ENCODE results near the gene NPY1R. TPM values are rescaled to one million over a fixed set of nuclear protein-coding genes. Genes with fewer than 3 reads are reported as not detected.

The NPY1R gene
- total RNA-seq, 1 donor from 2014 or later, result 4.6 TPM

DNA sequence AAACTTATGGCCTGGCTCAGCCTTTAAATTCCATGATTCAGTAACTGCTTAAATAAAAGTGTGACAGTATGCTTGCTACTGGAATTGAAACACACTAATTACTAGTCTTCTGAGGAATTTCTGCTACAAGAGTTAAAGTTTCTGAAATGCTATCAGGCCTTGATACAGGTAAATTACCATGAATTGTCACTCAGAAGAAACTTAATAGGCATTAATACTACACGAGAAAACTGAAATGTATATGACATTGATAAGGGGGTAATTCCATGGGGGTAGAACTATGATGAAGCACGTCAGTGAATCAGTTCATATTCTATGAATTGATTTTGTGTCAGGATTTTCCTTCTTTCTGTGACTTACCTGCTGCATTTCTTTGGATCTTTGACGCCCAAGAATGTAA lies 3.0 kb upstream of the NPY1R start:
- TF ChIP-seq CTCF (IDR thresholded peaks at IDR 0.05), result no peak
- Histone ChIP-seq H3K9me3 (no peaks in the 10 kb centered on the region), H3K27me3 (peaks cover 16% of the 10 kb centered on the region), H3K36me3 (no peaks in the 10 kb centered on the region), H3K4me1 (peaks cover 4% of the 10 kb centered on the region), H3K27ac (no peak overlapping the region), H3K4me3 (no peak overlapping the region)
- DNase-seq (no peak), ATAC-seq (no peak)
- intact Hi-C loops (cut with DNase I), result no loop called here

DNA sequence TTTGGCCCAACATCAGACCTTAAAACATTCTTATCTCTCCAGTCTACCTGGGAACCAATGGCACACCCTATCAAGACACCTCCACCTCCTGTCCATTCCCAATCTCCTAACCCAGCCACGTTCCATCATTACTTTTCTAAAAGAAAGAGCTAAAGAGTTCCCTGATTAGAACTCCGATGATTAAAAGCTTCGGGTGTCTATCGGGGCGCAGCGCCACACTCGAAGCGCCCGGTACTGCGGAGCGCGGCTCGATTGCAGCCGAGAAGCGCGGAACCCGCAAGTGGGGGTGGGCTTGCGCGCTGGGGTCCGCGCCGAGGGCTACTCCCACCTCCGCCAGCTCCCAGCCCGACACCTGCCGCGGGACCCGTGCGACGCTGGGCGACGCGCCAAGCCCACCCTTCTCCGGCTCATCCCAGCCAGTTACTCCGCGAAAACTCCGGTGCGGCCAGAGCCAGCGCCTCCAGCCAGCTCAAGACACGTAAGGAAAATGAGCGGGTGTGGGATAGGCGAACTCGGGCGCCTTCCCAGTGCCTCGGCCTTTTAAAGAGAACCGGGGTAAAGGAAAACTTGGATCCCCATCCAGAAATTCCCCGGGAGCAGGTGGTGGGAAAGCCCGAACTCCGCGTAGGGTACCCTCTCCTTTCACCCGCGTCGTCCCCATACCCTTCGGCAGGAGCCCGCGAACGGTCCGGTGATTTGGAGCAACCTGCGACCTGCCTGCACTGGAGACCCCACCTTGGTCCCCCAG lies 593 bp downstream of the NPY1R start:
- ATAC-seq, result peak; percentile 67
- Histone ChIP-seq H3K4me3 (peak overlapping the region; percentile 50), H3K27me3 (peaks cover 10% of the 10 kb centered on the region), H3K9me3 (no peaks in the 10 kb centered on the region), H3K27ac (no peak overlapping the region), H3K4me1 (peaks cover 4% of the 10 kb centered on the region), H3K36me3 (no peaks in the 10 kb centered on the region)
- TF ChIP-seq CTCF (IDR thresholded peaks at IDR 0.05), result no peak
- DNase-seq, result peak; percentile 66
- intact Hi-C loops (cut with DNase I), result no loop called here

DNA sequence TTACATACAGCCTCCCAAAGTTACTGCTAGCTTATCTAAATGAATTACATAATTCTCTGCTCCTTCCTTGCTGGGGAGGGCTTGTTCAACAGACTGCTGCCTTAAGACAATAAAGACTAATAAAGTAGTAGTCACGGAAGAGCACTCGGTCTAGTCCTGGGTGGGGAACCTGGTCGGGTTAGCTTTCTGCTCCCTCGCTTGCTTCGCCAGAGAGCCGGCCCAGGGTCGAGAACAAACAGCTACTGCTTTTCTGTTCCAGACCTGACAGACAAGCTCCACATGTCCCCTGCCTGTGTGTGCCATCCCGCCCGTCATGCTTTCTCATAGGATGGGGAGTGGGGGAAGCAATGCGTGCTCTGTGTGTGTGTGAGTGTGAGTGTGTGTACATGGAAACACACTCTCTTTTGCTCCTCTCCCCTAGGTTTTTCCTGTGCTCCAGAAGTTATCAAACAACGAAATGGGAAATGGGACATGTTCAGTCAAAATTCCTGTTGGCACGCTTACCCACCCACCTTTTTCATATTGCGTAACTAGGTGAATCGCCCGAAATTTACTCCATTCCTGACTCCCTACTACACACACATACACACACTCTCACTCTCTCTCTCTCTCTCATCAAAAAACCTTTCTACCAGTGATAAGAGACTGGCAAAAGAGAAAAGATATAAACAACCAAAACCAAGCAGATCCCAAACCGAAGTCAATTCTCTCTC lies 1.3 kb downstream of the NPY1R start:
- H3K9me3 ChIP-seq, result no peaks in the 10 kb centered on the region
- H3K27ac ChIP-seq, result no peak overlapping the region
- DNase-seq (no peak), ATAC-seq (peak; percentile 8)
- peaks cover 4% of the 10 kb centered on the region for H3K4me1 ChIP-seq
- H3K4me3 ChIP-seq, result peak overlapping the region; percentile 50
- no peak for TF ChIP-seq CTCF (IDR thresholded peaks at IDR 0.05)
- H3K36me3 ChIP-seq, result no peaks in the 10 kb centered on the region
- intact Hi-C loops (cut with DNase I), result no loop called here
- H3K27me3 ChIP-seq, result peaks cover 10% of the 10 kb centered on the region

DNA sequence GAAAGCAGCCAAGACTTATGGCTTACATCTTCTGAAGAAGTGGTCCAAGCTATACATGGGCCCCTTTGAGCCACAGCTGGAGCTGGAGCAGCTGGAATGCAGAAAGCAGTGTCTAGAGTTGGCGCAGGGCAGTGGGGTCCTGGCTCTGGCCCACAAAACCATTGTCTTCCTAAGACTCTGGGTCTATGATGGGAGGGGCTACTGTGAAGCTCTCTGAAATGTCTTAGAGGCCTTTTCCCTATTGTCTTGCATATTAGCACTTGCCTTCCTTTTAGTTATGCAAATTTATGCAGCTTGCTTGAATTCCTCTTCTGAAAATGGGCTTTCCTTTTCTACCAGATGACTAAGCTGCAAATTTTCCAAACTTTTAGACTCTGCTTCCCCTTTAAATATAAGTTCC lies 15.3 kb downstream of the NPY1R start:
- TF ChIP-seq CTCF (IDR thresholded peaks at IDR 0.05), result no peak
- Histone ChIP-seq H3K27me3 (no peaks in the 10 kb centered on the region), H3K4me1 (no peaks in the 10 kb centered on the region), H3K9me3 (peaks cover 4% of the 10 kb centered on the region), H3K27ac (no peak overlapping the region), H3K36me3 (no peaks in the 10 kb centered on the region), H3K4me3 (no peak overlapping the region)
- DNase-seq (no peak), ATAC-seq (no peak)
- intact Hi-C loops (cut with DNase I), result no loop called here

DNA sequence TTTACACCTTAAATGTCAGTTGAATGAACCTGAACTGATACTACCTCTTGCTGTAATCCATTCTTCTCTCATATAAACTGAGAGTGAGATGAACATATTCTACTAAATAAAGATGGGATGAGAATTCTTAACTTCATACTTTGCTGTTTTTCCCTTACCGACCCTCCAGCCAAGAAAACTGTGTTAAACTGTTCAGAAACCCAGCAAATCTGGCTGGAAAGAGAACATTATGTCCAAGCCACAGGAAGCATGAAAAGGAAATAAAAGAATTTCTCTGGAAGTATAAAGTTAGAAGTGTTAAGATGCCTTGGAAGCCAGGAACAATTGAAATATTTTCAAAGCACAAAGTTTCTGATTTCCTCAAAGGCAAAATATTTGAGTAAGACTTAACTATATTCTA lies 22.9 kb downstream of the NPY1R start:
- no peaks in the 10 kb centered on the region for H3K36me3 ChIP-seq
- H3K27ac ChIP-seq, result no peak overlapping the region
- TF ChIP-seq CTCF (IDR thresholded peaks at IDR 0.05), result no peak
- no peaks in the 10 kb centered on the region for H3K27me3 ChIP-seq
- ATAC-seq (no peak), DNase-seq (no peak)
- H3K9me3 ChIP-seq, result no peaks in the 10 kb centered on the region
- no peaks in the 10 kb centered on the region for H3K4me1 ChIP-seq
- intact Hi-C loops (cut with DNase I), result no loop called here
- no peak overlapping the region for H3K4me3 ChIP-seq

Data from upper lobe of right lung (tissue), 1 donor.